HEK293 (cell line): ENCODE results near the gene KIF2C.

Experiments
- GLIS1 ChIP-seq: fragments of 450-650 bp; formaldehyde crosslinking; IDR thresholded peaks from 2 replicates; pipeline ENCODE4 v1.5.1; 2016; ENCODE audit warnings: missing biosample characterization, missing genetic modification characterization
- KLF10 ChIP-seq: fragments of 450-650 bp; IDR thresholded peaks from 2 replicates; pipeline ENCODE4 v1.5.1; 2018; ENCODE audit warnings: missing biosample characterization, mild to moderate bottlenecking, missing genetic modification characterization
- MZF1 ChIP-seq: fragments of 450-650 bp; formaldehyde crosslinking; IDR thresholded peaks from 2 replicates; pipeline ENCODE4 v1.5.1; 2017; ENCODE audit warnings: missing biosample characterization, missing genetic modification characterization, borderline replicate concordance
- RBAK ChIP-seq: fragments of 450-650 bp; formaldehyde crosslinking; IDR thresholded peaks from 2 replicates; pipeline ENCODE4 v1.5.1; 2016; ENCODE audit warnings: missing biosample characterization, missing genetic modification characterization
- TRIM28 ChIP-seq: IDR thresholded peaks from 2 replicates; pipeline ENCODE4 v1.6.1; 2011; ENCODE audit warnings: low read length, control low read depth, borderline replicate concordance
- YY2 ChIP-seq: fragments of 450-650 bp; formaldehyde crosslinking; IDR thresholded peaks from 2 replicates; pipeline ENCODE4 v1.5.1; 2016; ENCODE audit warnings: missing biosample characterization, missing genetic modification characterization
- ZBTB20 ChIP-seq: fragments of 450-650 bp; formaldehyde crosslinking; IDR thresholded peaks from 2 replicates; pipeline ENCODE4 v1.5.1; 2016; ENCODE audit warnings: missing biosample characterization, missing genetic modification characterization
- ZBTB48 ChIP-seq: fragments of 450-650 bp; formaldehyde crosslinking; IDR thresholded peaks from 2 replicates; pipeline ENCODE4 v1.5.1; 2016; ENCODE audit warnings: missing biosample characterization, missing genetic modification characterization
- ZNF121 ChIP-seq: fragments of 450-650 bp; formaldehyde crosslinking; IDR thresholded peaks from 2 replicates; pipeline ENCODE4 v1.5.1; 2016; ENCODE audit warnings: missing biosample characterization, missing genetic modification characterization
- ZNF214 ChIP-seq: fragments of 450-650 bp; formaldehyde crosslinking; IDR thresholded peaks from 2 replicates; pipeline ENCODE4 v1.5.1; 2017; ENCODE audit warnings: missing biosample characterization, mild to moderate bottlenecking, missing genetic modification characterization, borderline replicate concordance
- ZNF324 ChIP-seq: fragments of 450-650 bp; formaldehyde crosslinking; IDR thresholded peaks from 2 replicates; pipeline ENCODE4 v1.5.1; 2016; ENCODE audit warnings: missing biosample characterization, missing genetic modification characterization
- ZNF335 ChIP-seq: fragments of 450-650 bp; formaldehyde crosslinking; conservative IDR thresholded peaks from 2 replicates; pipeline ENCODE4 v1.5.1; 2016; ENCODE audit warnings: missing biosample characterization, missing genetic modification characterization
- ZNF416 ChIP-seq: fragments of 450-650 bp; formaldehyde crosslinking; IDR thresholded peaks from 2 replicates; pipeline ENCODE4 v1.5.1; 2016; ENCODE audit warnings: missing biosample characterization, missing genetic modification characterization
- ZNF426 ChIP-seq: fragments of 450-650 bp; formaldehyde crosslinking; IDR thresholded peaks from 2 replicates; pipeline ENCODE4 v1.5.1; 2017; ENCODE audit warnings: missing biosample characterization, missing genetic modification characterization, mild to moderate bottlenecking, inconsistent platforms, moderate library complexity
- ZNF48 ChIP-seq: fragments of 450-650 bp; formaldehyde crosslinking; IDR thresholded peaks from 2 replicates; pipeline ENCODE4 v1.5.1; 2016; ENCODE audit warnings: missing biosample characterization, missing genetic modification characterization
- ZNF658 ChIP-seq: fragments of 450-650 bp; formaldehyde crosslinking; IDR thresholded peaks from 2 replicates; pipeline ENCODE4; 2016; ENCODE audit warnings: missing biosample characterization, missing genetic modification characterization
- ZNF837 ChIP-seq: fragments of 450-650 bp; formaldehyde crosslinking; IDR thresholded peaks from 2 replicates; pipeline ENCODE4 v1.5.1; 2016; ENCODE audit warnings: missing biosample characterization, missing genetic modification characterization
- ZSCAN23 ChIP-seq: fragments of 450-650 bp; formaldehyde crosslinking; IDR thresholded peaks from 2 replicates; pipeline ENCODE4 v1.5.1; 2016; ENCODE audit warnings: missing biosample characterization, missing genetic modification characterization
- TF ChIP-seq, protein P1 (sequence below): fragments of 450-650 bp; formaldehyde crosslinking; IDR thresholded peaks from 2 replicates; pipeline ENCODE4 v1.5.1; 2016; ENCODE audit warnings: missing biosample characterization, missing genetic modification characterization
- TF ChIP-seq, protein P2 (sequence below): fragments of 450-650 bp; formaldehyde crosslinking; IDR thresholded peaks from 2 replicates; pipeline ENCODE4 v1.5.1; 2016; ENCODE audit warnings: missing biosample characterization, missing genetic modification characterization, borderline replicate concordance
- TF ChIP-seq, protein P3 (sequence below): fragments of 450-650 bp; formaldehyde crosslinking; IDR thresholded peaks from 2 replicates; pipeline ENCODE4 v1.5.1; 2016; ENCODE audit warnings: missing biosample characterization, missing genetic modification characterization
- TF ChIP-seq, protein P4 (sequence below): fragments of 450-650 bp; formaldehyde crosslinking; IDR thresholded peaks from 2 replicates; pipeline ENCODE4 v1.5.1; 2016; ENCODE audit warnings: missing biosample characterization, missing genetic modification characterization, borderline replicate concordance
- TF ChIP-seq, protein P5 (sequence below): fragments of 450-650 bp; formaldehyde crosslinking; IDR thresholded peaks from 2 replicates; pipeline ENCODE4 v1.5.1; 2017; ENCODE audit warnings: missing biosample characterization, missing genetic modification characterization

The KIF2C gene

DNA sequence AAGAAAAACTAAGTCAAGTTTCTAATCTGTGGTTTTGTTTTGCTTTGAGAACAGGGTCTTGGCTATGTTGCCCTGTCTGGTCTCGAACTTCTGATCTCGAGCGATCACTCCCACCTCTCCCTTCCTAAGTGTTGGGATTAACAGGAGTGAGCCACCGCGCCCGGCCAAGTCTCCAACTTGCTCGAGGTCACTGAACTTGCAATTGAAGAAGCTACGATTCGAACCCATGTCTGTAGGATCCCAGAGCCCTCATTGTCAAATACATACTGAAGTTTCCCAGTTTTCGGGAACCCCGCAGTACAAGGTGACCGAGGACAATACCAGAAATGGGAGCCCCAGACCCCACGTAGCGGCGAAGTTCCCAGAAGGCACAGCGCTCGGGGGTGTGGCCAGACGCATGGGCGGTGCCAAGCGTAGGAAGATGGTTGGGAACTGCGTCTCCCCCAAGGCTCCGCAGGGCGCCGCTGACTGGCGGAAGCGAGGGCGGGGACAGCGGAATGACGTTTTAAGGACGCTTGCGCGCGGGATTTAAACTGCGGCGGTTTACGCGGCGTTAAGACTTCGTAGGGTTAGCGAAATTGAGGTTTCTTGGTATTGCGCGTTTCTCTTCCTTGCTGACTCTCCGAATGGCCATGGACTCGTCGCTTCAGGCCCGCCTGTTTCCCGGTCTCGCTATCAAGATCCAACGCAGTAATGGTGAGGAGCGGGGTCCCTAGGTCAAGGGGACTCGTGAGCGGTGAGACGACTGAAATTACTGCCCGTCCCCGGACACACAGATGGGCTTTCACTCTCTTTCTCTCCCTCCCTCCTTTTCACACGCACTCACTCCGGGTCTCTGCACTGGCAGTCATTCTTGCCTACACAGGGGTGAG, at the start of gene KIF2C (continued):
- TF ChIP-seq GLIS1 (tag by site-specific recombination) (peak; percentile 83), ZBTB20 (tag by site-specific recombination) (peak; percentile 90), ZNF214 (tag by site-specific recombination) (no peak), ZNF324 (0 out of 2 replicates have a peak, but pooled peaks have one; percentile 15), ZBTB48 (tag by site-specific recombination) (peak; percentile 91), ZNF426 (tag by site-specific recombination) (no peak), ZNF121 (tag by site-specific recombination) (0 out of 2 replicates have a peak, but pooled peaks have one; percentile 22), ZNF837 (tag by site-specific recombination) (no peak), ZNF416 (tag by site-specific recombination) (no peak), ZNF658 (tag by site-specific recombination) (no peak), YY2 (no peak), ZNF335 (peak; percentile 93), RBAK (no peak), MZF1 (tag by site-specific recombination) (peak; percentile 15; the same call in 1 of the 2 replicates), KLF10 (peak; percentile 96), ZSCAN23 (tag by site-specific recombination) (no peak), TRIM28 (0 out of 2 replicates have a peak, but pooled peaks have one; percentile 27), ZNF48 (tag by site-specific recombination) (no peak)
- TF ChIP-seq, protein P1, sequence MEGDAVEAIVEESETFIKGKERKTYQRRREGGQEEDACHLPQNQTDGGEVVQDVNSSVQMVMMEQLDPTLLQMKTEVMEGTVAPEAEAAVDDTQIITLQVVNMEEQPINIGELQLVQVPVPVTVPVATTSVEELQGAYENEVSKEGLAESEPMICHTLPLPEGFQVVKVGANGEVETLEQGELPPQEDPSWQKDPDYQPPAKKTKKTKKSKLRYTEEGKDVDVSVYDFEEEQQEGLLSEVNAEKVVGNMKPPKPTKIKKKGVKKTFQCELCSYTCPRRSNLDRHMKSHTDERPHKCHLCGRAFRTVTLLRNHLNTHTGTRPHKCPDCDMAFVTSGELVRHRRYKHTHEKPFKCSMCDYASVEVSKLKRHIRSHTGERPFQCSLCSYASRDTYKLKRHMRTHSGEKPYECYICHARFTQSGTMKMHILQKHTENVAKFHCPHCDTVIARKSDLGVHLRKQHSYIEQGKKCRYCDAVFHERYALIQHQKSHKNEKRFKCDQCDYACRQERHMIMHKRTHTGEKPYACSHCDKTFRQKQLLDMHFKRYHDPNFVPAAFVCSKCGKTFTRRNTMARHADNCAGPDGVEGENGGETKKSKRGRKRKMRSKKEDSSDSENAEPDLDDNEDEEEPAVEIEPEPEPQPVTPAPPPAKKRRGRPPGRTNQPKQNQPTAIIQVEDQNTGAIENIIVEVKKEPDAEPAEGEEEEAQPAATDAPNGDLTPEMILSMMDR (tag by site-specific recombination): no peak
- TF ChIP-seq, protein P2, sequence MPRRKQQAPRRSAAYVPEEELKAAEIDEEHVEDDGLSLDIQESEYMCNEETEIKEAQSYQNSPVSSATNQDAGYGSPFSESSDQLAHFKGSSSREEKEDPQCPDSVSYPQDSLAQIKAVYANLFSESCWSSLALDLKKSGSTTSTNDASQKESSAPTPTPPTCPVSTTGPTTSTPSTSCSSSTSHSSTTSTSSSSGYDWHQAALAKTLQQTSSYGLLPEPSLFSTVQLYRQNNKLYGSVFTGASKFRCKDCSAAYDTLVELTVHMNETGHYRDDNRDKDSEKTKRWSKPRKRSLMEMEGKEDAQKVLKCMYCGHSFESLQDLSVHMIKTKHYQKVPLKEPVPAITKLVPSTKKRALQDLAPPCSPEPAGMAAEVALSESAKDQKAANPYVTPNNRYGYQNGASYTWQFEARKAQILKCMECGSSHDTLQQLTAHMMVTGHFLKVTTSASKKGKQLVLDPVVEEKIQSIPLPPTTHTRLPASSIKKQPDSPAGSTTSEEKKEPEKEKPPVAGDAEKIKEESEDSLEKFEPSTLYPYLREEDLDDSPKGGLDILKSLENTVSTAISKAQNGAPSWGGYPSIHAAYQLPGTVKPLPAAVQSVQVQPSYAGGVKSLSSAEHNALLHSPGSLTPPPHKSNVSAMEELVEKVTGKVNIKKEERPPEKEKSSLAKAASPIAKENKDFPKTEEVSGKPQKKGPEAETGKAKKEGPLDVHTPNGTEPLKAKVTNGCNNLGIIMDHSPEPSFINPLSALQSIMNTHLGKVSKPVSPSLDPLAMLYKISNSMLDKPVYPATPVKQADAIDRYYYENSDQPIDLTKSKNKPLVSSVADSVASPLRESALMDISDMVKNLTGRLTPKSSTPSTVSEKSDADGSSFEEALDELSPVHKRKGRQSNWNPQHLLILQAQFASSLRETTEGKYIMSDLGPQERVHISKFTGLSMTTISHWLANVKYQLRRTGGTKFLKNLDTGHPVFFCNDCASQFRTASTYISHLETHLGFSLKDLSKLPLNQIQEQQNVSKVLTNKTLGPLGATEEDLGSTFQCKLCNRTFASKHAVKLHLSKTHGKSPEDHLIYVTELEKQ: no peak
- TF ChIP-seq, protein P3, sequence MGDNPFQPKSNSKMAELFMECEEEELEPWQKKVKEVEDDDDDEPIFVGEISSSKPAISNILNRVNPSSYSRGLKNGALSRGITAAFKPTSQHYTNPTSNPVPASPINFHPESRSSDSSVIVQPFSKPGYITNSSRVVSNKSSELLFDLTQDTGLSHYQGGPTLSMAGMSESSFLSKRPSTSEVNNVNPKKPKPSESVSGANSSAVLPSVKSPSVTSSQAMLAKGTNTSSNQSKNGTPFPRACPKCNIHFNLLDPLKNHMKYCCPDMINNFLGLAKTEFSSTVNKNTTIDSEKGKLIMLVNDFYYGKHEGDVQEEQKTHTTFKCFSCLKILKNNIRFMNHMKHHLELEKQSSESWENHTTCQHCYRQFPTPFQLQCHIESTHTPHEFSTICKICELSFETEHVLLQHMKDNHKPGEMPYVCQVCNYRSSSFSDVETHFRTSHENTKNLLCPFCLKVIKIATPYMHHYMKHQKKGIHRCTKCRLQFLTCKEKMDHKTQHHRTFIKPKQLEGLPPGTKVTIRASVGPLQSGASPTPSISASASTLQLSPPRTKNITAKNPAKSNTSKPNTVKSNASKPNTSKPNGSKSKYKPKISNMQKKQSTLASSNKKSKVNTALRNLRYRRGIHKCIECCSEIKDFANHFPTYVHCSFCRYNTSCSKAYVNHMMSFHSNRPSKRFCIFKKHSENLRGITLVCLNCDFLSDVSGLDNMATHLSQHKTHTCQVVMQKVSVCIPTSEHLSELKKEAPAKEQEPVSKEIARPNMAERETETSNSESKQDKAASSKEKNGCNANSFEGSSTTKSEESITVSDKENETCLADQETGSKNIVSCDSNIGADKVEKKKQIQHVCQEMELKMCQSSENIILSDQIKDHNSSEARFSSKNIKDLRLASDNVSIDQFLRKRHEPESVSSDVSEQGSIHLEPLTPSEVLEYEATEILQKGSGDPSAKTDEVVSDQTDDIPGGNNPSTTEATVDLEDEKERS (tag by site-specific recombination): no peak
- TF ChIP-seq, protein P4, sequence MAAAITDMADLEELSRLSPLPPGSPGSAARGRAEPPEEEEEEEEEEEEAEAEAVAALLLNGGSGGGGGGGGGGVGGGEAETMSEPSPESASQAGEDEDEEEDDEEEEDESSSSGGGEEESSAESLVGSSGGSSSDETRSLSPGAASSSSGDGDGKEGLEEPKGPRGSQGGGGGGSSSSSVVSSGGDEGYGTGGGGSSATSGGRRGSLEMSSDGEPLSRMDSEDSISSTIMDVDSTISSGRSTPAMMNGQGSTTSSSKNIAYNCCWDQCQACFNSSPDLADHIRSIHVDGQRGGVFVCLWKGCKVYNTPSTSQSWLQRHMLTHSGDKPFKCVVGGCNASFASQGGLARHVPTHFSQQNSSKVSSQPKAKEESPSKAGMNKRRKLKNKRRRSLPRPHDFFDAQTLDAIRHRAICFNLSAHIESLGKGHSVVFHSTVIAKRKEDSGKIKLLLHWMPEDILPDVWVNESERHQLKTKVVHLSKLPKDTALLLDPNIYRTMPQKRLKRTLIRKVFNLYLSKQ (tag by site-specific recombination): no peak
- TF ChIP-seq, protein P5, sequence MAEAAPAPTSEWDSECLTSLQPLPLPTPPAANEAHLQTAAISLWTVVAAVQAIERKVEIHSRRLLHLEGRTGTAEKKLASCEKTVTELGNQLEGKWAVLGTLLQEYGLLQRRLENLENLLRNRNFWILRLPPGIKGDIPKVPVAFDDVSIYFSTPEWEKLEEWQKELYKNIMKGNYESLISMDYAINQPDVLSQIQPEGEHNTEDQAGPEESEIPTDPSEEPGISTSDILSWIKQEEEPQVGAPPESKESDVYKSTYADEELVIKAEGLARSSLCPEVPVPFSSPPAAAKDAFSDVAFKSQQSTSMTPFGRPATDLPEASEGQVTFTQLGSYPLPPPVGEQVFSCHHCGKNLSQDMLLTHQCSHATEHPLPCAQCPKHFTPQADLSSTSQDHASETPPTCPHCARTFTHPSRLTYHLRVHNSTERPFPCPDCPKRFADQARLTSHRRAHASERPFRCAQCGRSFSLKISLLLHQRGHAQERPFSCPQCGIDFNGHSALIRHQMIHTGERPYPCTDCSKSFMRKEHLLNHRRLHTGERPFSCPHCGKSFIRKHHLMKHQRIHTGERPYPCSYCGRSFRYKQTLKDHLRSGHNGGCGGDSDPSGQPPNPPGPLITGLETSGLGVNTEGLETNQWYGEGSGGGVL: no peak
- TF ChIP-seq, all 188 proteins: peak for 53
